Smooth muscle cell (in vitro differentiated cells): Measurements from ENCODE around the gene AGK. TPM values are rescaled to one million over a fixed set of nuclear protein-coding genes. Genes with fewer than 3 reads are reported as not detected.
"Not testable (repeated sequence)": the region's sequence is repeated elsewhere in the genome, so short reads cannot be mapped to it uniquely, and the experiment has no call there.

Experiments
- DNase-seq: peaks from one replicate; lab custom pipeline; 2025; ENCODE audit not compliant: unreplicated experiment; lab: John Stamatoyannopoulos, UW
- H2AFZ ChIP-seq: fragments of 200-600 bp; sonication (generic); 2 replicates; pipeline ENCODE4 v1.6.0; 2016; ENCODE audit warnings: antibody characterized with exemption, low read depth, mild to moderate bottlenecking
- H3F3A ChIP-seq: fragments of 200-600 bp; sonication (generic); 2 replicates; pipeline ENCODE4 v1.6.0; 2017; ENCODE audit warnings: antibody characterized with exemption, low read depth
- H3K27ac ChIP-seq: fragments of 200-600 bp; sonication (generic); 2 replicates; pipeline ENCODE4 v1.5.1; 2016; ENCODE audit warnings: low read depth, mild to moderate bottlenecking
- H3K27me3 ChIP-seq: fragments of 200-600 bp; sonication (generic); 2 replicates; pipeline ENCODE4 v1.6.1; 2016; ENCODE audit warnings: low read depth, mild to moderate bottlenecking
- H3K36me3 ChIP-seq: fragments of 200-600 bp; sonication (generic); 2 replicates; pipeline ENCODE4 v1.5.1; 2016; ENCODE audit warnings: low read depth
- H3K4me1 ChIP-seq: fragments of 200-600 bp; sonication (generic); 2 replicates; pipeline ENCODE4 v1.5.1; 2016; ENCODE audit warnings: low read depth
- H3K4me2 ChIP-seq: fragments of 200-600 bp; sonication (generic); 2 replicates; pipeline ENCODE4 v1.6.0; 2016; ENCODE audit warnings: mild to moderate bottlenecking
- H3K4me3 ChIP-seq: fragments of 200-600 bp; sonication (generic); 2 replicates; pipeline ENCODE4 v1.5.1; 2016; ENCODE audit warnings: mild to moderate bottlenecking
- H3K79me2 ChIP-seq: fragments of 200-600 bp; sonication (generic); 2 replicates; pipeline ENCODE4 v1.6.0; 2016; ENCODE audit warnings: low read depth, mild to moderate bottlenecking
- H3K9ac ChIP-seq: fragments of 200-600 bp; sonication (generic); 2 replicates; pipeline ENCODE4 v1.6.0; 2016; ENCODE audit warnings: low read depth
- H3K9me3 ChIP-seq: fragments of 200-600 bp; sonication (generic); replicated peaks from 2 replicates; pipeline ENCODE4 v1.5.1; 2016; ENCODE audit warnings: low read depth
- H4K20me1 ChIP-seq: fragments of 200-600 bp; sonication (generic); 2 replicates; pipeline ENCODE4 v1.6.0; 2016; ENCODE audit warnings: low read depth
- WGBS: methylation state at CpG from one replicate; pipeline ENCODE4 v1.1.7; 2016; ENCODE audit warnings: low lambda C conversion rate; 5-methylcytosine and 5-hydroxymethylcytosine counted together
- polyA plus RNA-seq: library from polyadenylated mRNA; unstranded; fragments of >200 nt; fragmentation: Nextera tagmentation; extraction: Ambion mirVana; gene quantifications from 2 replicates; pipeline ENCODE4 v1.2.1, GENCODE V29; 2016
- total RNA-seq: library from RNA; depleted of rRNA; stranded (reverse); fragments of >200 nt; gene quantifications from 2 replicates; pipeline ENCODE4 v1.2.3, GENCODE V29; 2014
- TF ChIP-seq, protein P1 (sequence below): fragments of 200-600 bp; sonication (generic); IDR thresholded peaks from 2 replicates; pipeline ENCODE4 v1.5.1; 2017; ENCODE audit warnings: borderline replicate concordance, mild to moderate bottlenecking, antibody characterized with exemption; ENCODE audit not compliant: insufficient read depth, poor library complexity, severe bottlenecking

The AGK gene
- total and polyA plus RNA-seq, 2 experiments from 2014 or later, result 22.3 to 32.4 TPM

DNA sequence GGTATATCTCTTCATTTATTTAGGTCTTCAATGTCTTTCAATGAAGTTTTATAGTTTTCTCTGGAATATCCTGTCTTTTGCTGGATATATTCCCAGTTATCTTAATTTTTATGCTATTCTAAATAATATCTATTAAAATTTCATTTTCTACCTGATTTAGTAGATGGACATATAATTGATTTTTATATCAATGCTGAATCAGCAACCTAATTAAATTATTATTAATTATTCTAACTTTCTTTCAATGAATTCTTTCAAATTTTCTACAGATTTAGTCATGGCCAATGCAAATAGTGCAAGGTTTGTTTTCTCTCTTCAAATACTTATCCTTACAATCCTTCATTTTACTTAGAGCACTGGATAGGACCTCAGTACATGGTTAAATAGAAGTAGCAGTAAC, 94.0 kb downstream of the AGK start:
- H3K9ac ChIP-seq, result no peak overlapping the region
- no peak overlapping the region for H2AFZ ChIP-seq
- H3K4me2 ChIP-seq, result no peak overlapping the region
- H3K9me3 ChIP-seq, result no peaks in the 10 kb centered on the region
- no peak for DNase-seq
- H3K27ac ChIP-seq, result no peak overlapping the region
- H3K4me1 ChIP-seq, result no peaks in the 10 kb centered on the region
- no peaks in the 10 kb centered on the region for H4K20me1 ChIP-seq
- no peaks in the 10 kb centered on the region for H3K79me2 ChIP-seq
- no peaks in the 10 kb centered on the region for H3K27me3 ChIP-seq
- peaks cover 4% of the 10 kb centered on the region for H3F3A ChIP-seq
- H3K36me3 ChIP-seq, result peaks cover 6% of the 10 kb centered on the region
- no peak overlapping the region for H3K4me3 ChIP-seq
- TF ChIP-seq, protein P1, sequence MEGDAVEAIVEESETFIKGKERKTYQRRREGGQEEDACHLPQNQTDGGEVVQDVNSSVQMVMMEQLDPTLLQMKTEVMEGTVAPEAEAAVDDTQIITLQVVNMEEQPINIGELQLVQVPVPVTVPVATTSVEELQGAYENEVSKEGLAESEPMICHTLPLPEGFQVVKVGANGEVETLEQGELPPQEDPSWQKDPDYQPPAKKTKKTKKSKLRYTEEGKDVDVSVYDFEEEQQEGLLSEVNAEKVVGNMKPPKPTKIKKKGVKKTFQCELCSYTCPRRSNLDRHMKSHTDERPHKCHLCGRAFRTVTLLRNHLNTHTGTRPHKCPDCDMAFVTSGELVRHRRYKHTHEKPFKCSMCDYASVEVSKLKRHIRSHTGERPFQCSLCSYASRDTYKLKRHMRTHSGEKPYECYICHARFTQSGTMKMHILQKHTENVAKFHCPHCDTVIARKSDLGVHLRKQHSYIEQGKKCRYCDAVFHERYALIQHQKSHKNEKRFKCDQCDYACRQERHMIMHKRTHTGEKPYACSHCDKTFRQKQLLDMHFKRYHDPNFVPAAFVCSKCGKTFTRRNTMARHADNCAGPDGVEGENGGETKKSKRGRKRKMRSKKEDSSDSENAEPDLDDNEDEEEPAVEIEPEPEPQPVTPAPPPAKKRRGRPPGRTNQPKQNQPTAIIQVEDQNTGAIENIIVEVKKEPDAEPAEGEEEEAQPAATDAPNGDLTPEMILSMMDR, result no peak

DNA sequence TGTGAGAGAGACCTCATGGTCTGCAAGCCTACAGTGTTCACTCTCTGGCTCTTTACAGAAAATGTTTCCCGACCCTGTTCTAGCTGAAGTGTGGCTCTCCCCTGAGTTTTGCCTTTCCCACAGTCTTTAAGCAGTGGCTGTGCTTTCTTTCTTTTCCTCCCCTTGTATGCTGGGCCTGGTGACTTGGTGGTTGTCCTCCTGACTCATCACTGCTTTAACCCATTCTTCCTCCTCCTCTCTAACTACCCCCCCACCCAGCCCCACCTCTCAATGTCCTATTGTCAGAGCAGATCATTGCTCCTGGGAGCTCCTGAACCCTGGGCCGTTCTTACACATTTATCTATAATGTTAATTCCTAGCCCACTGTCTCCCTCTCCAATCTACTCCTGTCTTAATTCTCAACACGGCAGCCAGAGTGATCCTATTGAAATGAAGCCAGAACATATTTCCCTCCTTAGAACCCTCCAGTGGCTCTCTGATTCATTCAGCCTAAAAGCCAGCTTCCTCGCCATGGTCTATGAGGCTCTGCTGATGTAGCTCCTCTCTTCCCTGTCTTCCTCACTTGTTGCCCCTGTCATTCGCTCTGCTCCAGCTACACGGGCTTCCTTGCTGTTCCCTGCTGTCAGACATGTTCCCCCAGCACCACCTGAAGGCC, 95.7 kb downstream of the AGK start:
- DNase-seq, result no peak
- TF ChIP-seq, protein P1, result no peak

DNA sequence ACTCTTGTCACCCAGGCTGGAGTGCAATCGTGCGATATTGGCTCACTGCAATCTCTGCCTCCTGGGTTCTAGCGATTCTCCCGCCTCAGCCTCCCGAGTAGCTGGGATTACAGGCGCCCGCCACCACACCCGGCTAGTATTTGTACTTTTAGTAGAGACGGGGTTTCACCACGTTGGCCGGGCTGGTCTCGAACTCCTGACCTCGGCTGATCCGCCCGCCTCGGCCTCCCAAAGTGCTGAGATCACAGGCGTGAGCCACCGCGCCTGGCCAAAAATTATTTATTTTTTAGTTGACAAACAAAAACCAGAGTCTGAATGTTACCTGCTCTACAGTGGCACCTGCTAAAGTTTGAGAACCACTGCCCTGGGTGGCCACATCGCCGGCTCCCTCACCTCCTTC, 96.5 kb downstream of the AGK start:
- not testable (repeated sequence) for H3K9me3 ChIP-seq, H4K20me1 ChIP-seq, H2AFZ ChIP-seq, H3K27me3 ChIP-seq, H3K9ac ChIP-seq, DNase-seq, H3K79me2 ChIP-seq, H3K36me3 ChIP-seq, H3K4me2 ChIP-seq, H3F3A ChIP-seq, H3K4me3 ChIP-seq, H3K4me1 ChIP-seq, H3K27ac ChIP-seq
- WGBS, result 97% methylated on average over 21 of the region's 21 CpGs

More for the DNA sequence above, 95.7 kb downstream of the AGK start:
- no peaks in the 10 kb centered on the region for H3K27me3 ChIP-seq
- no peaks in the 10 kb centered on the region for H3K79me2 ChIP-seq
- 87% methylated on average over 6 of the region's 6 CpGs for whole genome bisulfite sequencing
- H3K36me3 ChIP-seq, result peaks cover 6% of the 10 kb centered on the region
- no peak overlapping the region for H3K4me2 ChIP-seq
- H2AFZ ChIP-seq, result no peak overlapping the region
- H3K4me3 ChIP-seq, result no peak overlapping the region
- H3K4me1 ChIP-seq, result no peaks in the 10 kb centered on the region
- H3K9ac ChIP-seq, result no peak overlapping the region
- no peaks in the 10 kb centered on the region for H3K9me3 ChIP-seq
- H3K27ac ChIP-seq, result no peak overlapping the region
- no peaks in the 10 kb centered on the region for H4K20me1 ChIP-seq
- peaks cover 4% of the 10 kb centered on the region for H3F3A ChIP-seq

DNA sequence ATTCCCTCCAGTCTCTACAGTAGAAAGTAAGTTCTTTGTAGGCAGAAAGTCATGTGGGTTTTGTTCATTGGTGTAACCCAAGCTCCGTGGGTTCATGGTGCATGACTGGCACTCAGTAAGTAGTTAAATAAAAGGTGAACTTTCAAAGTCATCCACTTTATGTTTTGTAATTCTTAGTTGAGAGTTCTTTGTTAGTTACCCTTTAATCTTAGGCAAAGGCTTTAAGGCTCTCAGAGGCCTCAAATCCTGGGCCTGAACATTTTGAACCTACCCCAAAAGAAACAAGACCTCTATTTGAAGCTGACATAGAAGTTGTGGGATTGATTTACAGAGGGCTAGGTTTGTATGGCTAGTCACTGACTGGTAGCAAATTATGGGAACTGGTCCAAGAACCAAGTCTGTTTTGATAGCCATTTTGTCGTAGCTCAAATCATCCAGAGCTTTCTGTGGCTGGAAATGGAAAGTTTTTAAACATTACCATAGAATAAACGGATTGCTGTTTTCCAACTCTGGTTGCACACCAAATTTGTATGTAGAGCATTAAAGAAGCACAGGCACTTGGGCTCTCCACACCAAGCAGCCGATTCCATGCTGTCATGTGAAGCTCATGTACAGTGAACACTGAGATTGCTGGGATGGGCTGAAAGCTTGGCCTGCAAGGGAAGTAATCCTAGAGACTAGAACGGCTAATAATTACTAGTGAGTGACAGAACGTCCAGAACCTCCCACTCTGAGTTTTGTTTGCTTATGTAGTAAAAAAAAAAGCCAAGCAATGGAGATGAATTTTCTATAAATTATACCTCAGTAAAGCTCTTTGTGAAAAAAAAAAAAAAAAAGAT, 97.3 kb downstream of the AGK start:
- H3K4me1 ChIP-seq, result no peaks in the 10 kb centered on the region
- DNase-seq, result no peak
- H3F3A ChIP-seq, result peaks cover 4% of the 10 kb centered on the region
- 91% methylated on average over 6 of the region's 6 CpGs for whole genome bisulfite sequencing
- no peak overlapping the region for H3K4me3 ChIP-seq
- H3K79me2 ChIP-seq, result no peaks in the 10 kb centered on the region
- no peaks in the 10 kb centered on the region for H3K36me3 ChIP-seq
- no peak overlapping the region for H3K4me2 ChIP-seq
- H3K27ac ChIP-seq, result no peak overlapping the region
- TF ChIP-seq, protein P1, result no peak
- no peak overlapping the region for H3K9ac ChIP-seq
- no peaks in the 10 kb centered on the region for H3K27me3 ChIP-seq
- H3K9me3 ChIP-seq, result no peaks in the 10 kb centered on the region
- H2AFZ ChIP-seq, result no peak overlapping the region
- H4K20me1 ChIP-seq, result no peaks in the 10 kb centered on the region
